ENCODE measurements around the gene PRRT2. TPM values are rescaled to one million over a fixed set of nuclear protein-coding genes. Genes with fewer than 3 reads are reported as not detected.

Gene PRRT2
- total RNA-seq, 2 experiments from 2014 or later, result 0.09 to 3.4 TPM

DNA sequence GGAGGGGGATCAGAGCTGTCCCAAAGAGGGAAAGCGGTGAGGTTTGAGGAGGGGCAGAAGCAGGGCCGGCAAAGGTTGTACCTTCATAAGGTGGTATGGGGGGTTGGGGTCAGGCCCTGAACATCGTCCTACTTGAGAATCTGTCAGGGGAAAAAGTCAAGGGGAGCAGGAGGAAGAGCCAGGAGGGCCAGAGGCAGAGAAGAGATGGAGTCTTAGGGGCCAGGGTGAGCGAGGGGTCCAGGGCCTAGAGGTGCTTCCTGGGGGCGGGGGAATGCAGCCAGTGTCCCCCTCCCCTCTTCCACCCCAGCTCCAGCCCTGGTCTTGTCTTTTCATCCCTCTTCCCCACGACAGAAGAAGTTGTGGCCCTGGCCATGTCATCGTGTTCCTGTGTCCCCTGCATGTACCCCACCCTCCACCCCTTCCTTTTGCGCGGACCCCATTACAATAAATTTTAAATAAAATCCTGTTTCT is 1.3 kb upstream of the PRRT2 start:
- Histone ChIP-seq H3K9me2 (ENCODE audit: insufficient read depth, low read length) (no peaks in the 10 kb centered on the region), H3K9me3 (ENCODE audit: low read length) (no peaks in the 10 kb centered on the region), H3K4me1 (ENCODE audit: insufficient read depth, low read length, poor library complexity, severe bottlenecking) (peaks cover 53% of the 10 kb centered on the region), H3K36me3 (ENCODE audit: insufficient read depth, low read length) (peaks cover 42% of the 10 kb centered on the region), H3K79me2 (ENCODE audit: insufficient read depth, low read depth, low read length) (peaks cover 15% of the 10 kb centered on the region; the same call in 1 of the 2 replicates), H4K20me1 (ENCODE audit: insufficient read depth, low read length) (peaks cover 18% of the 10 kb centered on the region), H2AFZ (ENCODE audit: low read length) (no peak overlapping the region), H3K4me2 (ENCODE audit: low read length) (peak overlapping the region; percentile 93), H3K27ac (ENCODE audit: low read depth, low read length, poor library complexity, severe bottlenecking) (peak overlapping the region; percentile 16), H3K4me3 (ENCODE audit: low read depth, low read length, poor library complexity, severe bottlenecking) (peak overlapping the region; percentile 83)
- ChIA-PET POLR2A (no interaction called here), CTCF (ENCODE audit: unreplicated experiment) (no interaction called here)
- no peak for DNase-seq (ENCODE audit: low spot score)
- BruUV-seq (replicated peaks), result TSS peak; percentile 96
- intact Hi-C loops (cut with micrococcal nuclease; ENCODE audit: unreplicated experiment), result no loop called here
- no peak for TF ChIP-seq EZH2phosphoT487 (IDR thresholded peaks at IDR 0.05; ENCODE audit: borderline replicate concordance, low read depth, low read length)
- TF ChIP-seq, protein P1, sequence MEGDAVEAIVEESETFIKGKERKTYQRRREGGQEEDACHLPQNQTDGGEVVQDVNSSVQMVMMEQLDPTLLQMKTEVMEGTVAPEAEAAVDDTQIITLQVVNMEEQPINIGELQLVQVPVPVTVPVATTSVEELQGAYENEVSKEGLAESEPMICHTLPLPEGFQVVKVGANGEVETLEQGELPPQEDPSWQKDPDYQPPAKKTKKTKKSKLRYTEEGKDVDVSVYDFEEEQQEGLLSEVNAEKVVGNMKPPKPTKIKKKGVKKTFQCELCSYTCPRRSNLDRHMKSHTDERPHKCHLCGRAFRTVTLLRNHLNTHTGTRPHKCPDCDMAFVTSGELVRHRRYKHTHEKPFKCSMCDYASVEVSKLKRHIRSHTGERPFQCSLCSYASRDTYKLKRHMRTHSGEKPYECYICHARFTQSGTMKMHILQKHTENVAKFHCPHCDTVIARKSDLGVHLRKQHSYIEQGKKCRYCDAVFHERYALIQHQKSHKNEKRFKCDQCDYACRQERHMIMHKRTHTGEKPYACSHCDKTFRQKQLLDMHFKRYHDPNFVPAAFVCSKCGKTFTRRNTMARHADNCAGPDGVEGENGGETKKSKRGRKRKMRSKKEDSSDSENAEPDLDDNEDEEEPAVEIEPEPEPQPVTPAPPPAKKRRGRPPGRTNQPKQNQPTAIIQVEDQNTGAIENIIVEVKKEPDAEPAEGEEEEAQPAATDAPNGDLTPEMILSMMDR (conservative IDR thresholded peaks at IDR 0.05; ENCODE audit: low read length), result no peak

DNA sequence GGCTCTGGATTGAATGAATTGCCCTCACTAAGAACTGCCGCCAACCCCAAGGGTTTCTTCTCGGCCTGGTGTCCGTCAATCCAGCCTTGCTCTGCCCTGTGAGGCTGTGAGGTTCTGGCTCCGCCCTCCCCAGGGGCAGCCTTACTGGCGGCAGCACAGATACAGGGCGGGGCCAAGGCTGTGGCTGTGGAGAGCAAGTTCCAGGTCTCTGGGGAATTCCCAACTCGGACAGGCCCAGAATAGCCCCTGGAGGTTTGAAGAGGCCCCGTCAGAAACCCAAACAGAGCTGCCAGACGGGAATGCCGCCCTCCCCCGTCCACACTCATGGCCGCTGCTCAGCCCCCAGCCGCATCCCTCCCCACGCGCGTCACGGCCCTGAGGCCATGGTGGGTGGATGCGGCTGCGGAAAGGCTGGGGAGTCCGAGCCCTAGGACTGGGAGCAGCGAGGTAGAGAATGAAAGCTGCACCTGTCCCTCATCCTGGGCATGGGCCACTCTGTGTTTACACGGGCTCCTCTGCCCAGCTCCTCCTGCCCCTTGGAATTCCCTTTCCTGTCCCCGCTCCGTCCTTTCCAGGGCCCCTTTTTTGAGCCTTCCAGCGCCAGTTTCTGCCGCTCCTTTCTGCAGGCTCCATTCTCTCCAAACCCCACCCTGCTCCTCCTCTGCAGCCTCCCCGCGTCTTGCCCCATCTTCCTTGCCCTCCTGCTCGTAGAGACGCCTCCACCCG is 660 bp upstream of the PRRT2 start:
- TF ChIP-seq EZH2phosphoT487 (IDR thresholded peaks at IDR 0.05; ENCODE audit: borderline replicate concordance, low read depth, low read length), result no peak
- TF ChIP-seq, protein P1 (conservative IDR thresholded peaks at IDR 0.05; ENCODE audit: low read length), result no peak
- H2AFZ ChIP-seq (ENCODE audit: low read length), result no peak overlapping the region
- no peak overlapping the region for H3K27ac ChIP-seq (ENCODE audit: low read depth, low read length, poor library complexity, severe bottlenecking)
- peak overlapping the region; percentile 93 for H3K4me2 ChIP-seq (ENCODE audit: low read length)
- BruUV-seq (replicated peaks), result no TSS peak
- peak overlapping the region; percentile 83 for H3K4me3 ChIP-seq (ENCODE audit: low read depth, low read length, poor library complexity, severe bottlenecking)
- no peaks in the 10 kb centered on the region for H3K9me2 ChIP-seq (ENCODE audit: insufficient read depth, low read length)
- intact Hi-C loops (cut with micrococcal nuclease; ENCODE audit: unreplicated experiment), result no loop called here
- H3K79me2 ChIP-seq (ENCODE audit: insufficient read depth, low read depth, low read length), result peaks cover 15% of the 10 kb centered on the region; the same call in 1 of the 2 replicates
- H4K20me1 ChIP-seq (ENCODE audit: insufficient read depth, low read length), result peaks cover 18% of the 10 kb centered on the region
- H3K4me1 ChIP-seq (ENCODE audit: insufficient read depth, low read length, poor library complexity, severe bottlenecking), result peaks cover 53% of the 10 kb centered on the region
- H3K9me3 ChIP-seq (ENCODE audit: low read length), result no peaks in the 10 kb centered on the region
- DNase-seq (ENCODE audit: low spot score), result peak; percentile 72
- POLR2A ChIA-PET, result no interaction called here
- CTCF ChIA-PET (ENCODE audit: unreplicated experiment), result no interaction called here
- H3K36me3 ChIP-seq (ENCODE audit: insufficient read depth, low read length), result peaks cover 42% of the 10 kb centered on the region

Measured in OCI-LY7 (cell line).